ENCODE measurements around the gene PAH.

The PAH gene

DNA sequence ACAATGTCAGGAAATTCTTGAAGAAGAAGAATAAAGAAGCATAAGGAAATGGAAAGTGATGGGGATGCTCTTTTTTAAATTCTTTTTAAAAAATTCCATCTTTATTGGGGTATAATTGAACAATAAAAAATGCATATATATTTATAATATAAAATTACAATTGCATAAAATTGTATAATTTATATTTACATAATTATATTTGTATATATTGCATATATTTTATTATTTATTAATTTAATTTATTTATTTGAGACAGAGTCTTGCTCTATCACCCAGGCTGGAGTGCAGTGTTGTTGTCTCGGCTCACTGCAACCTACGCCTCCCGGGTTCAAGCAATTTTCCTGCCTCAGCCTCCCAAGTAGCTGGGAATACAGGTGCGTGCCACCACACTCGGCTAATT, 36.3 kb downstream of the PAH start:
- DNase-seq (ENCODE audit: low read depth) = no peak
- no peak for TF ChIP-seq CTCF (conservative IDR thresholded peaks at IDR 0.05; ENCODE audit: low read length)

GRCh38 chr12:102879144-102879763, 37.8 kb downstream of the PAH start:
- DNase-seq (ENCODE audit: low read depth) = peak; percentile 63
- peak overlapping the region; percentile 12; the same call in 1 of the 2 replicates for H3K4me3 ChIP-seq (ENCODE audit: low read length)
- peak; percentile 50 for TF ChIP-seq CTCF (conservative IDR thresholded peaks at IDR 0.05; ENCODE audit: low read length)

More for the DNA sequence above, 36.3 kb downstream of the PAH start:
- H3K4me3 ChIP-seq (ENCODE audit: low read length) = no peak overlapping the region

- DNase-seq (ENCODE audit: low read depth) = no peak
- no peak overlapping the region for H3K4me3 ChIP-seq (ENCODE audit: low read length)
- no peak for TF ChIP-seq CTCF (conservative IDR thresholded peaks at IDR 0.05; ENCODE audit: low read length)
Measured at GRCh38 chr12:102876883-102877282, 40.2 kb downstream of the PAH start.

DNA sequence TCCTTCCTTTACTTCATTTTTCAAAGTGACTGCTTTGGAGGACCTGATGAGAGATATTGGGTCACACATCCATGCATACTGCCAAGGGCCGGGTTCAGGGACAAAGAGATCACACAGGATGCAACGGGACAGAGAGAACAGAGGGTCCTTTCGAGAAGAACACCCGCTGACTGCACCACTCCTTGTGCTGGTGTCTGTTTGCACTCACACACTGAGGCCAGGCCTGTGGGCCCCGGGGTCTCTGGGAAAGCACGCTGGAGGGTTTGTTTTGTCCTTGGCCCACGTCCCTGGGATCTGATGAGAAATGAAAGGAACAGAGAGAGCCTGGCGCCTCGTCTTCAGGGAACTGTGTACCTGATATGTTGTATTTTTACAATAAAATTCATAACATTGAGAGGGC, 42.2 kb downstream of the PAH start:
- H3K4me3 ChIP-seq (ENCODE audit: low read length) = no peak overlapping the region
- no peak for TF ChIP-seq CTCF (conservative IDR thresholded peaks at IDR 0.05; ENCODE audit: low read length)
- DNase-seq (ENCODE audit: low read depth) = no peak

GRCh38 chr12:102873077-102873476, 44.0 kb downstream of the PAH start:
- no peak for TF ChIP-seq CTCF (conservative IDR thresholded peaks at IDR 0.05; ENCODE audit: low read length)
- no peak overlapping the region for H3K4me3 ChIP-seq (ENCODE audit: low read length)
- no peak for DNase-seq (ENCODE audit: low read depth)

GRCh38 chr12:102871014-102871413, 46.0 kb downstream of the PAH start:
- no peak overlapping the region for H3K4me3 ChIP-seq (ENCODE audit: low read length)
- DNase-seq (ENCODE audit: low read depth) = no peak
- no peak for TF ChIP-seq CTCF (conservative IDR thresholded peaks at IDR 0.05; ENCODE audit: low read length)

DNA sequence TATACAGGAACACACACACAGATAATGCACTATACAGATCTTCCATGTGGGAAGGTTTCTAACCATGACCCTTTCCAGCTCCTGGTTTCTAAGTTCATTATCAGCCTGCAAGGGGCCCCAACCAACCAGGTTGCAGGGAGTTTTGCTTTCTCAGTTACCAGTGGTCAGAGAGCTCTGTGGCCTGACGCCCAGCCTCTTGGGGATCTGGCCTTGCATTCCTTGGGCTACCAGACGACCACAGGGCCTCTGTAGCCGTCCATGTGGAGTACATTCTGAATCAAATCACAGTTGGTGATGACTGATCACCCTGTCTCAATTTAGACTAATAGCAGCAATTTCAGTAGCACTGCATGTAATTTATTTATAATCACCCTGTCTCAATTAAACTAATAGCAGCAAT, 47.5 kb downstream of the PAH start:
- H3K4me3 ChIP-seq (ENCODE audit: low read length) = no peak overlapping the region
- DNase-seq (ENCODE audit: low read depth) = no peak
- TF ChIP-seq CTCF (conservative IDR thresholded peaks at IDR 0.05; ENCODE audit: low read length) = no peak
